ENCODE data around the gene NOTUM.

DNA sequence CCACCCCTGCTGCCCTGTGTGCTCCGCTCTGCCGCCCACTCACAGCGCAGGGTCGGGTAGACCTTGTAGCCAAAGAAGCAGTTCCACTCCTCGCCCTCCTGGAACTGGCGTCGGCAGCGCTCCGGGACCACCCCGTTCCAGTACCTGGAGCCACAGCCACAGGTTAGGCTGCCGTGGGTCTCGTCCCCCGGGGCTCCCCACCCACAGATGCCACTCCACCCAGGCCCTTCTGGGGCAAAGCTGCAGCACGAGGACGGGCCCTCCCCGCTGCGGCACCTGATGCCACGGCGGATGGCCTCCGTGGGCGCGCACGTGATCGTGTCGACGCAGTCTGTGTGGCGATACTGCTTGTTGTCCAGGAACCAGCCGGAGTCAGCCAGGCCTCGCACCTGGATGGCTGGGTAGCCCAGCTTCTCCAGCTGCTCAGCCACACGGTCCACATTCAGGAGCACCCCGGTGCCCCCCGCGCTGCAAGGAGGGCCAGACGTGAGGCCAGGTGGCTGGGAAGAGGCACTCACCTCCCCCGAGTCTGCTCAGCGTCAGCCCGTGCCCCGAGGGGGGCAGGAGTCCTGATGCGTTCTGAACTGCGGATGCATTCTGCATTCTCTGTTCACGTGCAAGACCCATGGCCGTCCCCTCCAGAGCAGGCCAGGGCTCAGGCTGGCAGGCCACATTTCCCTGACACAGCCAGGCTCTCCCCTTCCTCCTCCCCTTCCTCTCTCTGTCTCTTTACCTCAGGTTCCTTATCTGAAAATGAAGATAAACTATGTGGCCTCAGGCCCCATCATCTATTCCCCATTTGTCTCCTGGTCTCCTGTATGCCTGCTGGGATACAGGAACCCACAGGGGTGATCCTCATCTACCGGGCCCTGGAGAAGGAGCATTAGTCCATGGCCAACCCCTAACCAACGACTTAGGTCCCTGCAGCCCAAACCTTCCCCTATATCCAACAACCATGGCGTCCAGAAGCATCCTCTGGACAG, 4.1 kb downstream of the NOTUM start:
- TF ChIP-seq CTCF (conservative IDR thresholded peaks at IDR 0.05; ENCODE audit: low read depth, low read length) = no peak
- TF ChIP-seq EZH2 (IDR thresholded peaks at IDR 0.05; ENCODE audit: low read length, unreplicated experiment) = no peak
